ENCODE data around the gene CLCA4.

Gene CLCA4, protein sequence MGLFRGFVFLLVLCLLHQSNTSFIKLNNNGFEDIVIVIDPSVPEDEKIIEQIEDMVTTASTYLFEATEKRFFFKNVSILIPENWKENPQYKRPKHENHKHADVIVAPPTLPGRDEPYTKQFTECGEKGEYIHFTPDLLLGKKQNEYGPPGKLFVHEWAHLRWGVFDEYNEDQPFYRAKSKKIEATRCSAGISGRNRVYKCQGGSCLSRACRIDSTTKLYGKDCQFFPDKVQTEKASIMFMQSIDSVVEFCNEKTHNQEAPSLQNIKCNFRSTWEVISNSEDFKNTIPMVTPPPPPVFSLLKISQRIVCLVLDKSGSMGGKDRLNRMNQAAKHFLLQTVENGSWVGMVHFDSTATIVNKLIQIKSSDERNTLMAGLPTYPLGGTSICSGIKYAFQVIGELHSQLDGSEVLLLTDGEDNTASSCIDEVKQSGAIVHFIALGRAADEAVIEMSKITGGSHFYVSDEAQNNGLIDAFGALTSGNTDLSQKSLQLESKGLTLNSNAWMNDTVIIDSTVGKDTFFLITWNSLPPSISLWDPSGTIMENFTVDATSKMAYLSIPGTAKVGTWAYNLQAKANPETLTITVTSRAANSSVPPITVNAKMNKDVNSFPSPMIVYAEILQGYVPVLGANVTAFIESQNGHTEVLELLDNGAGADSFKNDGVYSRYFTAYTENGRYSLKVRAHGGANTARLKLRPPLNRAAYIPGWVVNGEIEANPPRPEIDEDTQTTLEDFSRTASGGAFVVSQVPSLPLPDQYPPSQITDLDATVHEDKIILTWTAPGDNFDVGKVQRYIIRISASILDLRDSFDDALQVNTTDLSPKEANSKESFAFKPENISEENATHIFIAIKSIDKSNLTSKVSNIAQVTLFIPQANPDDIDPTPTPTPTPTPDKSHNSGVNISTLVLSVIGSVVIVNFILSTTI

GRCh38 chr1:86546787-86547221 lies at the start of gene CLCA4:
CLCA4 (plus strand) TSS chr1:86547078; CDS start chr1:86547120, 42 bp downstream.
- intact Hi-C loops (cut with DNase I) = no loop called here
- peak in 3 of 42 donors; percentile 27 to 48 (median 36) for DNase-seq

GRCh38 chr1:86498281-86498680 lies 48.6 kb upstream of the CLCA4 start:
- DNase-seq = no peak
- intact Hi-C loops (cut with DNase I) = no loop called here

DNA sequence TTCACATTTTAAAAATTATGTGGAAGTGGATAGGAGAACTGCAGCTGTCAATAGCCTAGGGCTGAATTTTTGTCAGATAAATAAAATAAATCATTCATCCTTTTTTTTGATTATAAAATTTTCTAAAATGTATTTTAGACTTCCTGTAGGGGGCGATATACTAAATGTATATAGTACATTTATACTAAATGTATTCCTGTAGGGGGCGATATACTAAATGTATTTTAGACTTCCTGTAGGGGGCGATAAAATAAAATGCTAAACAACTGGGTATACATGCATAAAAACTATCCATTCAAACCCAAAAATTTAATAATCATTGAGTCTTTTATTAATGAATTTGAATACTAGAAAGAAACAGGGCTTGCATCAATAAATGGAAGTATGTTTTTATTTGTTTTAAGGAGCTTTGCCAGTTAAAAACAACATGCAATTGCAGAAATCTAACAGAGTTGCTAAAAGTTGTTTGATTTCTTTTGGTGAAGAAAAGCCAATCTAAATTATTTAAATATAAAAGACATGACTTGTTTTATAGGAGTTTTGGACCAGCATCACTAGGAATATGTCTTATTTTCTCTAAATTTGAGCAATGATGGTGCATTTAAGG lies 46.8 kb upstream of the CLCA4 start:
- intact Hi-C loops (cut with DNase I) = loop anchor here (10.0 kb wide), 1 partner anchor 115 kb away; no protein-coding TSS in a partner anchor
- no peak for DNase-seq

DNA sequence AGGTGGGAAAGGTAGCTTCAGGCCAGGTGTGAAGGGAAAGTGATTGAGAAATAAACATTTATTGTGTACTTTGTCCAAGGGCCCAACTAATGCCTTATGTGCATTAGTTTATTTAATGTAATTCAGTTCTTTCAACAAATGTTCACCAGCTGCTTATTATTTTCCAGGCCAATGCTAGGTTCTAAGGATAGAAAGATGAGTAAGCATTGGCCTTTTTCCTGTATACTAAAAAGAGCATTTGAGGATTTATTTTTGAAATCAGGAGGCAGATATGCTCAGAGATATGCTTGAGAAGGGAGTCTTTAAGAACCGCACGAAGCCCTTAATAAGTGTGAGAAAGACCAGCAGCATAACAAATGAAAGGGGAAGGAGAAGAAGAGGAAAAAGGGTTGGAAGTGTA lies 46.2 kb upstream of the CLCA4 start:
- intact Hi-C loops (cut with DNase I) = loop anchor here (10.0 kb wide), 1 partner anchor 116 kb away; no protein-coding TSS in a partner anchor
- DNase-seq = no peak

- DNase-seq = peak in 2 of 42 donors; percentile 10 to 25
- intact Hi-C loops (cut with DNase I) = loop anchor here (10.0 kb wide), 1 partner anchor 117 kb away; no protein-coding TSS in a partner anchor
These were observed 44.7 kb upstream of the CLCA4 start for GRCh38 chr1:86502125-86502646.

- peak in 24 of 42 donors; percentile 19 to 72 (median 44) for DNase-seq
- intact Hi-C loops (cut with DNase I) = loop anchor here (10.0 kb wide), 1 partner anchor 118 kb away; no protein-coding TSS in a partner anchor
These were observed 44.0 kb upstream of the CLCA4 start for GRCh38 chr1:86502721-86503405.

DNA sequence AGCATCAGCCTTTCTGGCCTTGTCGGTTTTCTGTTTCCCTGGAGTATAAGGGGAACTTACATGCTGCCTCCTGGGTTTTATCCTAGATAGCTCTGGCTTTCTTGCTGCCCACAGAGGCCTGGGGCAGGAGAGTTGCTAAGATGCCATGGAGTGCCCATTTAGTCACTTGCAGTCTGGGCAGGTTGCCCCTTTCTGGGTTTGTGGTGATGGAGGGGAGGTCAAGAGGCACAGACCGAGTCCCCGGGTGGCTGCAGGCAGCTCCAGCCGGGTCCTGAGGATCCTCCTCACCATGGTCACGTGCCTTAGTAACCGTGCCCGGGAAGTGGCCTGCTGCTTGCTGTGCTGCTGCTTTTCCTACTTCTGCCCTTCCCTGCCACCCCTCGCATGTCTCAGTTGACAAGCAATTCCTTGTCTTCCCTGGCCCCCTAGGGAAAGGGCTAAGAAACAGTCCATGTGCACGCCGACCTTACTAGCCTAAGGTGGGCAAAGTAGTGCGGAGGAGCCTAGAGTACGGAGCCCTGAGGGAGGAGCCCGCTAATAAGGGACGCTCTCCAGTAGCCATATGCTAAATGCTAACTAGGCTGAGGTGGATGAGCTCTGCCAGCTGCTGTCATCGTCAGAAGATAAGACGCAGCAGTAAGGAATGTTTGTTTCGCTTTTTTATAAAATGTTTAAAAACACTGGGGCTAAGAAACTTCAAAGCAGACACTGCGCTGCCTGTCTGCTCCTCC lies 43.3 kb upstream of the CLCA4 start:
- DNase-seq = peak in 32 of 42 donors; percentile 11 to 69 (median 36)
- intact Hi-C loops (cut with DNase I) = loop anchor here (10.0 kb wide), 1 partner anchor 119 kb away; no protein-coding TSS in a partner anchor

DNA sequence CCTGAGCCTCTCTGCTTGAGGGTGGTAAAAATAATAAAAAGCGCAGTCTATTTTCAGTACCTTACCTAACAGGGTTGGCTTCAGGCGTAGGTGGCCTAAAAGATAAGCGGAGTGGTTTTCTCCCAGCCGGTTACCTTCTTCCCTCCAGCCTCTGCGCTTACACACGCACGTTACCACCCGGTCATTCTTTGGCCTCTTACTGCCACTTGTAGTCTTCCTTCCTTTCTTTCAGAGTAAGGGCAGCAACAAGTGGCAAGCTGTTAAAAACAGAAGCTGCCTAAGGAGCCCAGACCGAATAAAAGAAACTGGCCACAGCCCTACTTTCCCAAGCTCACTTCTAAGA lies 42.8 kb upstream of the CLCA4 start:
- DNase-seq = peak in 16 of 42 donors; percentile 8 to 69 (median 26)
- intact Hi-C loops (cut with DNase I) = loop anchor here (10.0 kb wide), 1 partner anchor 119 kb away; no protein-coding TSS in a partner anchor

- peak in 1 of 42 donors; percentile 10 for DNase-seq
- intact Hi-C loops (cut with DNase I) = loop anchor here (10.0 kb wide), 1 partner anchor 120 kb away; no protein-coding TSS in a partner anchor
These were observed 41.8 kb upstream of the CLCA4 start for GRCh38 chr1:86504895-86505563.

DNA sequence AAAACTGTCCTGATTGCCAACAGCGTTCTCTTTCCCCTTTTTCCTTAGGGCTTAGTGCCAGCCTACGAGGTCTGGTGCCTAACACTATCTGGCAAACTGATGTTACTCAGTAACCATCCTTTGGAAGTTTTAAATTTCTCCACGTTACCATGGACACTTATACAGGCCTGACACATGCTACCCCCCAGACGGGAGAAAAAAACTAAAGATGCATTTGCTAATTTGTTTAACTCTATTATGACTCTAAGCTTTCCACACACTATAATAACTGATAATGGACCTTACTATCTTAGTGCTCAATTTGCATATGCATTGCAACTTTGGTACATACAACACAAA lies 41.3 kb upstream of the CLCA4 start:
- no peak for DNase-seq
- intact Hi-C loops (cut with DNase I) = loop anchor here (10.0 kb wide), 1 partner anchor 121 kb away; no protein-coding TSS in a partner anchor

DNA sequence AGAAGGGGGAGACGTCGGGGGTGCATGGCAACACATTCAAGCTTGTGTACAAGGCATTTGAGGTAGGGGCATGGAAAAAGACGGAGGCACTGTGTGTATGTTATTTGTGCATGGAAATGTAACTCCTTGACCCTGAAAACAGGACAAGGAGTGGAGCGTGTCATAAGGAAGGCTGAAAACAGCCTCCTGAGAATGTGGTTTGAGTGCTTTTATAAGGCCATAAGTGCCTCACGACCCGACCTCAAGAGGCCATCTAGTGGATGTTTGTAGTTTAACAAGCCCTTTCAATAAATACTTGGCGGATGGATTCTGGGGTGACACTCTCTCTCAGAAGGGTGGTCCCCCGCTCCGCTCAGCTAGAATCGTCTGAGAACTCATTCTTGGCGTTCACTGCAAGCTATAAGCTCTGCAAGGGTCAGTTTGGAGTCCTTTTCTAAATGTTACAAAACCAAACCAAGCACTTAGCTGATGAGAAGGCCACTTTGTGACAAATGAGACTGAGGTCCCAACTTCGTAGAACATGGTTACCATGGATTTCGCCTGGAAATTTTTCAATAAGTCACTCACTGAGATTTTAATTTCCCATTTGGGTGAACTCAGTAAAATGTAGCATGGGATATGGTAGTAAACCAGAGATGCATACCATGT lies 38.8 kb upstream of the CLCA4 start:
- intact Hi-C loops (cut with DNase I) = loop anchor here (10.0 kb wide), 1 partner anchor 123 kb away; no protein-coding TSS in a partner anchor
- DNase-seq = peak in 4 of 42 donors; percentile 12 to 58 (median 29)

GRCh38 chr1:86508583-86508969 lies 38.3 kb upstream of the CLCA4 start:
- intact Hi-C loops (cut with DNase I) = loop anchor here (10.0 kb wide), 1 partner anchor 124 kb away; no protein-coding TSS in a partner anchor
- no peak for DNase-seq

DNA sequence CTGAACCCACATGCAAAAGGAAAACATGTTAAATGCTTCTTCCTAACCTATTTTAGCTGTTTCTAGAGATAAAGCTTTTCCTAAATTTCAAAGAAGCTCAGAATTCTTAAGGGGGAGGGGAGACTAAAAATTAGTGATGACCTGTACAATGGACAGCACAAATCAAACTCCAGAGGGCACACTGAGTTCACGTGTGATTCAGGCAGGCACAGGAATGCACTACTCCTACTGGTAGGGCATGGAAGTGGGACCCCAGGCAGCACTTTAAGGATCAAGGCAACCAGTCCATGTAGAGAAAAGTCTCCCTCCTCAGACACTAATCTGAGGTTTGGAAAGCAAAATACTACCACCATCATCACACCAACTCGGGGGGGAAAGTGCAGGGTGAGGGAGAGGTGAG lies 31.3 kb upstream of the CLCA4 start:
- DNase-seq = peak in 35 of 42 donors; percentile 17 to 83 (median 56)
- intact Hi-C loops (cut with DNase I) = no loop called here

DNA sequence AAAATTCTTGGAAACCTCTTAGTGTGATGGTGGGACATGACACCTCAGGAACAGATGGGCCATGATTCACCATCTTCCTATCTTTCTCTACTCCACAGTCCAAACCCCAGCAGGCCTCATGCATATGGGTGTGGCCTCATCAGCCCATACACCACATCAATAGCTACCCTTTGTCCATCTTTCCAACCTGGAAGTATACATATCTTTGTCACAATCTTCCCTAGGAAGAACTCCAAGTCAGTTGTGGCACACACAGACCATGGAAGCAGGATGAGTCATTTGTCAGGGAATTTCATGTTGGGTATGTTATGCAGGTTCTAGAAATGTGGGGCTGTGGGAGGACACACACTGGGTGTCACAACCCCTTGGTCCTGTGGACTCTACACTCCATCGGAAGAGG lies 30.5 kb upstream of the CLCA4 start:
- no peak for DNase-seq
- intact Hi-C loops (cut with DNase I) = no loop called here

DNA sequence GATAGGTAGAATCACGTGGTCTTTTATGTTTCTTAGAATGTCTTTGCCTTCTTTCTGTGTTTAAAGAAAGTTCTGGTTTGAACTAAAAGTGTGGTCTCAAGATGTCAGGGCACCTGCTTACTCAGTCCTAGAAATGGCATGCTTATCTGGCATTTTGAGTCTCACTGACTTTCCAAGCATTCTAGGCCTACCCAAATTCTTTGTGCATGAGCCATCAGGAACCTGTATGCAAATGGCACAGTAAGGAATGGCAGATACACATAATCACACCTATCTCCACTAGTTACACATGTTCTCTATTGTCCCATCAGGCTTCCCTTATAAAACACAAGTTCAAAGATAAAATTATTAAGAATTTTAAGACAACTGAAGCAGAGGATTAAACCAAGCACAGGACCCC lies 29.5 kb upstream of the CLCA4 start:
- intact Hi-C loops (cut with DNase I) = no loop called here
- DNase-seq = no peak

DNA sequence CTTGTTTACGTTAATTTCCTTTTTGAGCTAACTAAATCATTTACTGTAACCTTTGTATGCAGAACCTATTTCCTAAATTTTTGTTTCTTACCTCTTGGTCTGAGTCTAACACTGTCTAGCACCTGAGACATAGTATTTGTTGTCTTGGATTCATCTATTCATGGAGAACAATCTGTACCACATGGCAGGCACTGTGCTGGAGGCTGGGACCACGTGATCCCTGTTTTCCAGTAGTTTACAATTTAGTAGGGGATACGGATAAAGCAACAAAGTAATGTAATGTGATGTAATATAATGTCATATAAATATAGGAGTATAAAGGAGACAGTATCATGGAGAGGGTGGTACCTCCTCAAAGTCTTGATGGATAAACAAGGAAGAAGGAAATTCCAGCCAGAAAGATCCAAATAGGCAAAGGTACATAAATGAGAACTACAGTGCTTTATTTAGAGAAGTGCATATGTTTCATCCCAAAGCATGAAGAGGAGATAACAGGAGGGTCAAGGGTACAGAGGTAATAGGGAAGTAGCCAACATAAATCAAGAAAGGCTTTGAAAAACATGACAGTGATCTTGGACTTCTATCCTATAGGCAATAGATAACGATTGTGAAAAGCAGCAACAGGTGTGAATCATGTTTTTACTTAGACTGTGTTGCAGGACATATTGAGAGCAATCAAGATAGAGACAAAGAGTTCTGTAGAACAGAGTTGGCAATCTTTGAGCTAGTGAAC lies 25.9 kb upstream of the CLCA4 start:
- intact Hi-C loops (cut with DNase I) = no loop called here
- DNase-seq = no peak
